K562 (cell line): ENCODE data around the gene GPR25. TPM values are rescaled to one million over a fixed set of nuclear protein-coding genes. Genes with fewer than 3 reads are reported as not detected.

Experiments used
- CXXC5 ChIP-seq: fragments of 250-450 bp; sonication (Bioruptor Pico); IDR thresholded peaks from 2 replicates; pipeline ENCODE4 v1.8.0; 2022; ENCODE audit warnings: inconsistent platforms, mild to moderate bottlenecking, moderate library complexity
- DMBX1 ChIP-seq: fragments of 250-450 bp; sonication (Bioruptor Pico); IDR thresholded peaks from 2 replicates; pipeline ENCODE4 v1.8.0; 2022; ENCODE audit warnings: inconsistent platforms, mild to moderate bottlenecking, moderate library complexity, borderline replicate concordance
- E2F1 ChIP-seq: sonication (generic); formaldehyde crosslinking; IDR thresholded peaks from 2 replicates; pipeline ENCODE4 v1.8.1; 2023; ENCODE audit warnings: mild to moderate bottlenecking, missing genetic modification reagents, moderate library complexity
- E2F3 ChIP-seq: fragments of 250-450 bp; sonication (Bioruptor Pico); IDR thresholded peaks from 2 replicates; pipeline ENCODE4 v1.4.0; 2020; ENCODE audit warnings: mild to moderate bottlenecking
- FOXA1 ChIP-seq: fragments of 450-650 bp; IDR thresholded peaks from 2 replicates; pipeline ENCODE4 v1.6.1; 2016; ENCODE audit warnings: mild to moderate bottlenecking, borderline replicate concordance
- PHF8 ChIP-seq: fragments of 200-600 bp; sonication (generic); IDR thresholded peaks from 2 replicates; pipeline ENCODE4 v1.6.1; 2012; ENCODE audit warnings: mixed run types, mild to moderate bottlenecking, inconsistent platforms, low read length, moderate library complexity, borderline replicate concordance
- SAFB2 ChIP-seq: fragments of 200-400 bp; formaldehyde crosslinking; IDR thresholded peaks from 2 replicates; pipeline ENCODE4 v1.6.1; 2018; ENCODE audit warnings: borderline replicate concordance, low read length, low read depth, moderate library complexity; ENCODE audit not compliant: severe bottlenecking
- SRSF1 ChIP-seq: fragments of 200-400 bp; formaldehyde crosslinking; IDR thresholded peaks from 2 replicates; pipeline ENCODE4 v1.6.1; 2017; ENCODE audit warnings: mild to moderate bottlenecking, low read depth, low read length, moderate library complexity
- TBL1XR1 ChIP-seq, 2 experiments: IDR thresholded peaks; 2 replicates each; pipeline ENCODE4 v1.6.1; 2012; ENCODE audit warnings: improper control_type of control experiment in 2 of 2, low read length in 2 of 2, mild to moderate bottlenecking in 1 of 2
- THAP12 ChIP-seq: fragments of 250-450 bp; sonication (Bioruptor Pico); IDR thresholded peaks from 2 replicates; pipeline ENCODE4 v1.9.0; 2021; ENCODE audit warnings: mild to moderate bottlenecking, inconsistent platforms
- ZBTB17 ChIP-seq: fragments of 450-650 bp; formaldehyde crosslinking; IDR thresholded peaks from 2 replicates; pipeline ENCODE4 v1.4.0; 2020; ENCODE audit warnings: mild to moderate bottlenecking
- ZNF134 ChIP-seq: fragments of 250-450 bp; sonication (Bioruptor Pico); conservative IDR thresholded peaks from 2 replicates; pipeline ENCODE4 v1.4.0; 2020
- ZNF316 ChIP-seq: fragments of 450-650 bp; IDR thresholded peaks from 2 replicates; pipeline ENCODE4 v1.6.1; 2016
- ZNF696 ChIP-seq: fragments of 250-450 bp; sonication (Bioruptor Pico); conservative IDR thresholded peaks from 2 replicates; pipeline ENCODE4 v1.4.0; 2020; ENCODE audit warnings: mild to moderate bottlenecking, moderate library complexity
- polyA plus RNA-seq, 8 experiments: library from polyadenylated mRNA; depleted of rRNA in 4 of 8; stranded (reverse) in 5 of 8; unstranded in 3 of 8; fragments of >200 nt; fragmentation: Nextera tagmentation in 2 of 8; fragmentation: Illumina TruSeq in 1 of 8; extraction: Ambion mirVana in 2 of 8; extraction: Trizol in 1 of 8; gene quantifications; 2 replicates each; pipeline versions ENCODE4 v1.2.1 to v1.2.3, GENCODE V29; 2011 to 2014; ENCODE audit warnings: inconsistent platforms in 1 of 8, missing spikeins in 1 of 8
- total RNA-seq, 7 experiments: library from RNA; depleted of rRNA in 6 of 7; stranded (reverse); fragments of >200 nt in 6 of 7; fragmentation: Illumina TruSeq in 2 of 7; extraction: Trizol in 2 of 7; gene quantifications; 2 replicates each; pipeline versions ENCODE4 v1.2.1 to v1.2.3, GENCODE V29; 2011 to 2021; ENCODE audit warnings: low replicate concordance in 1 of 7
- TF ChIP-seq, protein P1 (sequence below): fragments of 200-600 bp; sonication (generic); IDR thresholded peaks from one replicate; pipeline ENCODE4 v1.6.1; 2012; ENCODE audit warnings: mild to moderate bottlenecking, low read depth, low read length, inconsistent platforms

The GPR25 gene
- total and polyA plus RNA-seq, 9 of the 15 experiments (the other 6 are each of a cell fraction or from before 2014, with no cell fraction given), result not detected

DNA sequence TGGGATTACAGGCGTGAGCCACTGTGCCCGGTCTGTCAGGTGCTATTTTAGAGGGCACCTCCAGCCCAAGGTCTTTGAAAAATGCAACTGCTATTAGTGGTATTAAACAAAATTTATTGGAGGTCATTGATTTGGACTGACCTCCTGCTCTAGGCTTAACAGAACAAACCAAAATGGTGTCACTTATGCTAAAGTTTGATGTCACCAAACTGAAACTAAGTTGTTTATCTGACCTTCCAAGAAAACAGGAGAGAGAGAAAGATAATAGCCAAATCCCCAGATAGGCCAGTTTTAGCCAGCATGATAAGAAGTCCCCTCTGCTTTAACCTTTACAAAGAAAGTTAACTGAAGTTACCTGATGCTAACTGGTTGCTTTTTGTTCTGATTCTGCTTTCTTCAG lies 13.8 kb downstream of the GPR25 start (continued):
- TF ChIP-seq CXXC5 (CRISPR knock-in tag), result peak; percentile 66
- TF ChIP-seq, protein P1, sequence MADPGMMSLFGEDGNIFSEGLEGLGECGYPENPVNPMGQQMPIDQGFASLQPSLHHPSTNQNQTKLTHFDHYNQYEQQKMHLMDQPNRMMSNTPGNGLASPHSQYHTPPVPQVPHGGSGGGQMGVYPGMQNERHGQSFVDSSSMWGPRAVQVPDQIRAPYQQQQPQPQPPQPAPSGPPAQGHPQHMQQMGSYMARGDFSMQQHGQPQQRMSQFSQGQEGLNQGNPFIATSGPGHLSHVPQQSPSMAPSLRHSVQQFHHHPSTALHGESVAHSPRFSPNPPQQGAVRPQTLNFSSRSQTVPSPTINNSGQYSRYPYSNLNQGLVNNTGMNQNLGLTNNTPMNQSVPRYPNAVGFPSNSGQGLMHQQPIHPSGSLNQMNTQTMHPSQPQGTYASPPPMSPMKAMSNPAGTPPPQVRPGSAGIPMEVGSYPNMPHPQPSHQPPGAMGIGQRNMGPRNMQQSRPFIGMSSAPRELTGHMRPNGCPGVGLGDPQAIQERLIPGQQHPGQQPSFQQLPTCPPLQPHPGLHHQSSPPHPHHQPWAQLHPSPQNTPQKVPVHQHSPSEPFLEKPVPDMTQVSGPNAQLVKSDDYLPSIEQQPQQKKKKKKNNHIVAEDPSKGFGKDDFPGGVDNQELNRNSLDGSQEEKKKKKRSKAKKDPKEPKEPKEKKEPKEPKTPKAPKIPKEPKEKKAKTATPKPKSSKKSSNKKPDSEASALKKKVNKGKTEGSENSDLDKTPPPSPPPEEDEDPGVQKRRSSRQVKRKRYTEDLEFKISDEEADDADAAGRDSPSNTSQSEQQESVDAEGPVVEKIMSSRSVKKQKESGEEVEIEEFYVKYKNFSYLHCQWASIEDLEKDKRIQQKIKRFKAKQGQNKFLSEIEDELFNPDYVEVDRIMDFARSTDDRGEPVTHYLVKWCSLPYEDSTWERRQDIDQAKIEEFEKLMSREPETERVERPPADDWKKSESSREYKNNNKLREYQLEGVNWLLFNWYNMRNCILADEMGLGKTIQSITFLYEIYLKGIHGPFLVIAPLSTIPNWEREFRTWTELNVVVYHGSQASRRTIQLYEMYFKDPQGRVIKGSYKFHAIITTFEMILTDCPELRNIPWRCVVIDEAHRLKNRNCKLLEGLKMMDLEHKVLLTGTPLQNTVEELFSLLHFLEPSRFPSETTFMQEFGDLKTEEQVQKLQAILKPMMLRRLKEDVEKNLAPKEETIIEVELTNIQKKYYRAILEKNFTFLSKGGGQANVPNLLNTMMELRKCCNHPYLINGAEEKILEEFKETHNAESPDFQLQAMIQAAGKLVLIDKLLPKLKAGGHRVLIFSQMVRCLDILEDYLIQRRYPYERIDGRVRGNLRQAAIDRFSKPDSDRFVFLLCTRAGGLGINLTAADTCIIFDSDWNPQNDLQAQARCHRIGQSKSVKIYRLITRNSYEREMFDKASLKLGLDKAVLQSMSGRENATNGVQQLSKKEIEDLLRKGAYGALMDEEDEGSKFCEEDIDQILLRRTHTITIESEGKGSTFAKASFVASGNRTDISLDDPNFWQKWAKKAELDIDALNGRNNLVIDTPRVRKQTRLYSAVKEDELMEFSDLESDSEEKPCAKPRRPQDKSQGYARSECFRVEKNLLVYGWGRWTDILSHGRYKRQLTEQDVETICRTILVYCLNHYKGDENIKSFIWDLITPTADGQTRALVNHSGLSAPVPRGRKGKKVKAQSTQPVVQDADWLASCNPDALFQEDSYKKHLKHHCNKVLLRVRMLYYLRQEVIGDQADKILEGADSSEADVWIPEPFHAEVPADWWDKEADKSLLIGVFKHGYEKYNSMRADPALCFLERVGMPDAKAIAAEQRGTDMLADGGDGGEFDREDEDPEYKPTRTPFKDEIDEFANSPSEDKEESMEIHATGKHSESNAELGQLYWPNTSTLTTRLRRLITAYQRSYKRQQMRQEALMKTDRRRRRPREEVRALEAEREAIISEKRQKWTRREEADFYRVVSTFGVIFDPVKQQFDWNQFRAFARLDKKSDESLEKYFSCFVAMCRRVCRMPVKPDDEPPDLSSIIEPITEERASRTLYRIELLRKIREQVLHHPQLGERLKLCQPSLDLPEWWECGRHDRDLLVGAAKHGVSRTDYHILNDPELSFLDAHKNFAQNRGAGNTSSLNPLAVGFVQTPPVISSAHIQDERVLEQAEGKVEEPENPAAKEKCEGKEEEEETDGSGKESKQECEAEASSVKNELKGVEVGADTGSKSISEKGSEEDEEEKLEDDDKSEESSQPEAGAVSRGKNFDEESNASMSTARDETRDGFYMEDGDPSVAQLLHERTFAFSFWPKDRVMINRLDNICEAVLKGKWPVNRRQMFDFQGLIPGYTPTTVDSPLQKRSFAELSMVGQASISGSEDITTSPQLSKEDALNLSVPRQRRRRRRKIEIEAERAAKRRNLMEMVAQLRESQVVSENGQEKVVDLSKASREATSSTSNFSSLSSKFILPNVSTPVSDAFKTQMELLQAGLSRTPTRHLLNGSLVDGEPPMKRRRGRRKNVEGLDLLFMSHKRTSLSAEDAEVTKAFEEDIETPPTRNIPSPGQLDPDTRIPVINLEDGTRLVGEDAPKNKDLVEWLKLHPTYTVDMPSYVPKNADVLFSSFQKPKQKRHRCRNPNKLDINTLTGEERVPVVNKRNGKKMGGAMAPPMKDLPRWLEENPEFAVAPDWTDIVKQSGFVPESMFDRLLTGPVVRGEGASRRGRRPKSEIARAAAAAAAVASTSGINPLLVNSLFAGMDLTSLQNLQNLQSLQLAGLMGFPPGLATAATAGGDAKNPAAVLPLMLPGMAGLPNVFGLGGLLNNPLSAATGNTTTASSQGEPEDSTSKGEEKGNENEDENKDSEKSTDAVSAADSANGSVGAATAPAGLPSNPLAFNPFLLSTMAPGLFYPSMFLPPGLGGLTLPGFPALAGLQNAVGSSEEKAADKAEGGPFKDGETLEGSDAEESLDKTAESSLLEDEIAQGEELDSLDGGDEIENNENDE, result no peak
- TF ChIP-seq SRSF1, result no peak
- no peak for TF ChIP-seq FOXA1
- no peak for TF ChIP-seq TBL1XR1 (IDR thresholded peaks at IDR 0.05; ENCODE audit: low read length in 2 of 2)
- peak; percentile 82 for TF ChIP-seq ZNF134 (CRISPR knock-in tag)
- TF ChIP-seq DMBX1 (CRISPR knock-in tag), result peak; percentile 92
- TF ChIP-seq E2F3 (CRISPR knock-in tag), result peak; percentile 71; the same call in 1 of the 2 replicates
- TF ChIP-seq ZNF696, result 0 out of 2 replicates have a peak, but pooled peaks have one; percentile 31
- TF ChIP-seq PHF8, result no peak
- TF ChIP-seq E2F1, result no peak
- TF ChIP-seq SAFB2, result no peak
- no peak for TF ChIP-seq THAP12 (CRISPR knock-in tag)
- peak; percentile 89 for TF ChIP-seq ZBTB17
- TF ChIP-seq ZNF316, result no peak
